ENCODE measurements around the gene FAM117B.
"Not testable (repeated sequence)": the region's sequence is repeated elsewhere in the genome, so short reads cannot be mapped to it uniquely, and the experiment has no call there.

Gene FAM117B

GRCh38 chr2:202782940-202783558 is 148.3 kb downstream of the FAM117B start:
- H3K4me3 ChIP-seq (ENCODE audit: low read depth, low read length) = no peak overlapping the region
- TF ChIP-seq MYC (IDR thresholded peaks at IDR 0.05; ENCODE audit: low read depth, low read length) (no peak), CTCF (IDR thresholded peaks at IDR 0.05; ENCODE audit: low read depth, low read length) (no peak), POLR2A (IDR thresholded peaks at IDR 0.05; ENCODE audit: extremely low read depth, insufficient read length) (no peak)
- no peak for DNase-seq (ENCODE audit: low read depth)

GRCh38 chr2:202786842-202787241 is 152.1 kb downstream of the FAM117B start:
- H3K4me3 ChIP-seq (ENCODE audit: low read depth, low read length) = no peak overlapping the region
- no peak for DNase-seq (ENCODE audit: low read depth)
- TF ChIP-seq CTCF (IDR thresholded peaks at IDR 0.05; ENCODE audit: low read depth, low read length) = no peak
- TF ChIP-seq POLR2A (IDR thresholded peaks at IDR 0.05; ENCODE audit: extremely low read depth, insufficient read length) = no peak
- no peak for TF ChIP-seq MAX (IDR thresholded peaks at IDR 0.05; ENCODE audit: low read depth, low read length)
- TF ChIP-seq MYC (IDR thresholded peaks at IDR 0.05; ENCODE audit: low read depth, low read length) = no peak

- no peak overlapping the region for H3K4me3 ChIP-seq (ENCODE audit: low read depth, low read length)
- DNase-seq (ENCODE audit: low read depth) = no peak
- no peak for TF ChIP-seq MYC (IDR thresholded peaks at IDR 0.05; ENCODE audit: low read depth, low read length)
- no peak for TF ChIP-seq POLR2A (IDR thresholded peaks at IDR 0.05; ENCODE audit: extremely low read depth, insufficient read length)
- TF ChIP-seq MAX (IDR thresholded peaks at IDR 0.05; ENCODE audit: low read depth, low read length) = no peak
- TF ChIP-seq CTCF (IDR thresholded peaks at IDR 0.05; ENCODE audit: low read depth, low read length) = no peak
These were observed 155.9 kb downstream of the FAM117B start for GRCh38 chr2:202790676-202791075.

- no peak for DNase-seq (ENCODE audit: low read depth)
- no peak overlapping the region for H3K4me3 ChIP-seq (ENCODE audit: low read depth, low read length)
- no peak for TF ChIP-seq MYC (IDR thresholded peaks at IDR 0.05; ENCODE audit: low read depth, low read length)
- TF ChIP-seq POLR2A (IDR thresholded peaks at IDR 0.05; ENCODE audit: extremely low read depth, insufficient read length) = no peak
- no peak for TF ChIP-seq MAX (IDR thresholded peaks at IDR 0.05; ENCODE audit: low read depth, low read length)
- no peak for TF ChIP-seq CTCF (IDR thresholded peaks at IDR 0.05; ENCODE audit: low read depth, low read length)
These were observed 163.2 kb downstream of the FAM117B start for GRCh38 chr2:202797944-202798343.

- not testable (repeated sequence) for DNase-seq (ENCODE audit: low read depth); H3K4me3 ChIP-seq (ENCODE audit: low read depth, low read length)
These were observed 171.1 kb downstream of the FAM117B start for GRCh38 chr2:202805911-202806310.

GRCh38 chr2:202807431-202808138 is 172.8 kb downstream of the FAM117B start:
- H3K4me3 ChIP-seq (ENCODE audit: low read depth, low read length); DNase-seq (ENCODE audit: low read depth): not testable (repeated sequence)

- no peak overlapping the region for H3K4me3 ChIP-seq (ENCODE audit: low read depth, low read length)
- no peak for TF ChIP-seq MAX (IDR thresholded peaks at IDR 0.05; ENCODE audit: low read depth, low read length)
- no peak for TF ChIP-seq CTCF (IDR thresholded peaks at IDR 0.05; ENCODE audit: low read depth, low read length)
- TF ChIP-seq MYC (IDR thresholded peaks at IDR 0.05; ENCODE audit: low read depth, low read length) = no peak
- no peak for TF ChIP-seq POLR2A (IDR thresholded peaks at IDR 0.05; ENCODE audit: extremely low read depth, insufficient read length)
- DNase-seq (ENCODE audit: low read depth) = no peak
These were observed 174.0 kb downstream of the FAM117B start for GRCh38 chr2:202808754-202809153.
